Mesothelial cell of epicardium (in vitro differentiated cells): Measurements from ENCODE around the gene TAS1R1. TPM values are rescaled to one million over a fixed set of nuclear protein-coding genes. Genes with fewer than 3 reads are reported as not detected.
"Not testable (repeated sequence)": the region's sequence is repeated elsewhere in the genome, so short reads cannot be mapped to it uniquely, and the experiment has no call there.

Experiments
- DNase-seq, 2 experiments: peaks; one replicate each; pipeline ENCODE4 v3.0.0; 2021; ENCODE audit warnings: low spot score in 2 of 2; ENCODE audit not compliant: unreplicated experiment in 2 of 2
- H3K27ac Mint-ChIP-seq: 2 replicates; pipeline ENCODE4 v1.8.0; 2021; ENCODE audit warnings: mixed read lengths
- H3K27me3 Mint-ChIP-seq: 2 replicates; pipeline ENCODE4 v1.8.0; 2021; ENCODE audit warnings: low read depth, mixed read lengths
- H3K36me3 Mint-ChIP-seq: 2 replicates; pipeline ENCODE4 v1.8.0; 2021; ENCODE audit warnings: mixed read lengths
- H3K4me1 Mint-ChIP-seq: 2 replicates; pipeline ENCODE4 v1.8.0; 2021; ENCODE audit warnings: mixed read lengths
- H3K4me3 Mint-ChIP-seq: 2 replicates; pipeline ENCODE4 v1.8.0; 2021; ENCODE audit warnings: mild to moderate bottlenecking, moderate library complexity, mixed read lengths
- H3K9me3 Mint-ChIP-seq: 2 replicates; pipeline ENCODE4 v1.8.0; 2021; ENCODE audit warnings: mixed read lengths
- CTCF ChIP-seq: fragments of 200-600 bp; sonication (generic); IDR thresholded peaks from one replicate; pipeline ENCODE4 v1.5.0; 2021; ENCODE audit warnings: antibody characterized with exemption; ENCODE audit not compliant: unreplicated experiment
- total RNA-seq: library from RNA; stranded (reverse); gene quantifications from 3 replicates; pipeline ENCODE4 v1.2.1, GENCODE V29; 2021

TAS1R1 gene
- total RNA-seq, 1 donor from 2014 or later, result not detected

DNA sequence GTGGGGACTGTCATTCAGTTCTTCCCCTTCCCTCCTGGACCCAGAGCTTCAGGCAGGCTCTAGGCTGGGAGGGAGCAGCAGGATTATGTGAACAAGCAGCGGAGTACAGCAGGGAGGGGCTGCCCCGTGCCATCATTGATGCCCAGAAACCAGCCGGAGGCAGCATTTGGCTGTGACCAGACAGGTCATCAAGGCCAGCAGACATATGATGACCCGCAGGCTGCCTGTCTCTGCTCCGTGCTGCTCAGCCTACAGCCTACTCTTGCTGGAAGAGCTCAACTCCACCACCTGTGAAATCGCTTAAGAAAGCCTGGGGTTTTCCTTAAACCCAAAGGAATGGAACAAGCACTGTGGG, 42.6 kb downstream of the TAS1R1 start:
- Mint-ChIP-seq H3K9me3 (no peaks in the 10 kb centered on the region), H3K27me3 (no peaks in the 10 kb centered on the region), H3K36me3 (peaks cover 11% of the 10 kb centered on the region), H3K4me1 (peaks cover 32% of the 10 kb centered on the region), H3K27ac (no peak overlapping the region), H3K4me3 (no peak overlapping the region)
- DNase-seq, result no peak
- no peak for TF ChIP-seq CTCF

DNA sequence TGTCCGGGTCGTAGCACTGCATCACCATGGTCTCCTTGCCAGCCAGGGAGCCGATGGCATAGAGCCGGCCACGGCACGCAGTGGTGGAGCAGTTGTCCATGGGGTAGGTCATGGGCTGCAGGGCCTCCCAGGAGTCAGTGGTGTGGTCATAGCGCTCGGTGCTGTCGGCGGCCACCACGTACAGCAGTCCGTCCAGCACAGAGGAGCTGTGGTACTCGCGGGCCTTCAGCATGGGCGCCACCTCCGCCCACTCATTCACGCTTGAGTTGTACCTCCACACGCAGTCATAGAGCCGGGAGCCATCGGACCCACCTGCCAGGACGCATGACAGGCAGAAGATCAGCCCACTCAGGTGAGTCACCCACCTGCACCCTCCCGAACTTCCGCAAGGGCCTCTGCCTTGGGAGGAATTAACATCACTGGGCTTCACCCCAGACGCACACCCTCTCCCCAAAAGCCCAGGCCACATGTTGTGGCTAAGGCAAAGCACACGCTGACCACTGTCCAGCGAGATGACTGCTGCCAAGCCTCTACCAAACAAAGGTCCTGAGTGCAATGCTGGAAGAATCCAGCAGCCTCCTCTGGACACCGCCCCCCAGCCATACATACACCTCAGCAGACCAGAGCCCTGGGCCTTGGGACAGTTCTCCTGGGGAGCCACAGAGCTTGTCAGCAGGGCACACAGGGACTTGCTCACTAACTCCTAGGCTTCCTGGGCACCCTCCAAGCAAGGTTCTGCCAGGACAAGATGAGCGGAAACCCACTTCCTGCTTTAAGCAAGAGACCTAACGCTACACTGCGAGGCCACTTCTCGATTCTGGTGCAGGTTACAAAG, 44.3 kb downstream of the TAS1R1 start:
- Mint-ChIP-seq H3K9me3 (no peaks in the 10 kb centered on the region), H3K27ac (no peak overlapping the region), H3K4me3 (peak overlapping the region; percentile 38), H3K36me3 (peaks cover 6% of the 10 kb centered on the region), H3K27me3 (no peaks in the 10 kb centered on the region), H3K4me1 (peaks cover 45% of the 10 kb centered on the region)
- no peak for TF ChIP-seq CTCF
- DNase-seq, result no peak

DNA sequence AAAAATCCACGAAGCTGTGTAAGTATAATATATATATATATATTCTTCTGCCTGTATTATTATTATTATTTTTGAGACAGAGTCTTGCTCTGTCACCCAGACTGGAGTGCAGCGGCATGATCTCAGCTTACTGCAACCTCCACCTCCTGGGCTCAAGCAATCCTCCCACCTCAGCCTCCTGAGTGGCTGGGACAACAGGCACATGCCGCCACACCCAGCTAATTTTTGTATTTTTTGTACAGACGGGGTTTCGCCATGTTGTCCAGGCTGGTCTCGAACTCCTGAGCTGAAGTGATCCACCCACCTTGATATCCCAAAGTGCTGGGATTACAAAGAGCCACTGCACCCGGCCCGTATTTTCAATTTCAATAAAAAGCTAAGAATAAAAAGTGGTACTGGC, 44.9 kb downstream of the TAS1R1 start:
- DNase-seq, H3K9me3 Mint-ChIP-seq, H3K27ac Mint-ChIP-seq, H3K36me3 Mint-ChIP-seq, H3K27me3 Mint-ChIP-seq: not testable (repeated sequence)
- Mint-ChIP-seq H3K4me3 (peak overlapping the region; percentile 92), H3K4me1 (peaks cover 46% of the 10 kb centered on the region)

DNA sequence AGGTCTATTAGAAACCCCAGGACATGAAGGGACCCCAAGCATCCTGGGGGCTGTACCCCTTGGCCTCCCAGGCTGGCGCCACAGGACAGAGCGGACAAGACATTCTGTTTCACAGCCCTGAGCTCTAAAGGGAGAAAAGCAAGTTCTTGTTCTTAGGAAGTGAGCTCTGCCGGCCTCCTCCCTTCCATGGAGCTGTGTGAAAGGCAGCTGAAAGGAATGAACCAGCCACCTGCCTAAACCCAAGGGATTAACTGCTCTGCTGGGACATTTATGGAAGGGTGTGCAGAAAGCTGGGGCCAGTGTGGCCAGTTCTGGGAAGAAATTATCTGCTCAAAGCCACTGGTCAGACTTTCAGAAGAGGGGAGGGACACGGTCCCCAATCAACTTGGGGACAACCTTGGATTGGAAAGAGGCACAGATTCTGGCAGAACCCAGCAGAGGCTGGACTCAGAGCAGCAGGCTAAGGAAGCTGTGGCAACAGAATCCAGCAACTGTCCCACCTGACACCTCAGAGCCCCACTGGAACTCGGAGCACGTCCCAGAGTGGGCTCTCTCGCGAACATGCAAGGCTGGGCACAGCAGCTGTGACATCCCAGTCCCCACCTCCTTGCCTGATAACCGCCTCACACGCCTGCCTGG, 45.4 kb downstream of the TAS1R1 start:
- no peaks in the 10 kb centered on the region for H3K36me3 Mint-ChIP-seq
- H3K27ac Mint-ChIP-seq, result peak overlapping the region; percentile 94
- H3K4me3 Mint-ChIP-seq, result peak overlapping the region; percentile 92
- no peaks in the 10 kb centered on the region for H3K9me3 Mint-ChIP-seq
- no peak for TF ChIP-seq CTCF
- peaks cover 49% of the 10 kb centered on the region for H3K4me1 Mint-ChIP-seq
- H3K27me3 Mint-ChIP-seq, result no peaks in the 10 kb centered on the region
- no peak for DNase-seq

DNA sequence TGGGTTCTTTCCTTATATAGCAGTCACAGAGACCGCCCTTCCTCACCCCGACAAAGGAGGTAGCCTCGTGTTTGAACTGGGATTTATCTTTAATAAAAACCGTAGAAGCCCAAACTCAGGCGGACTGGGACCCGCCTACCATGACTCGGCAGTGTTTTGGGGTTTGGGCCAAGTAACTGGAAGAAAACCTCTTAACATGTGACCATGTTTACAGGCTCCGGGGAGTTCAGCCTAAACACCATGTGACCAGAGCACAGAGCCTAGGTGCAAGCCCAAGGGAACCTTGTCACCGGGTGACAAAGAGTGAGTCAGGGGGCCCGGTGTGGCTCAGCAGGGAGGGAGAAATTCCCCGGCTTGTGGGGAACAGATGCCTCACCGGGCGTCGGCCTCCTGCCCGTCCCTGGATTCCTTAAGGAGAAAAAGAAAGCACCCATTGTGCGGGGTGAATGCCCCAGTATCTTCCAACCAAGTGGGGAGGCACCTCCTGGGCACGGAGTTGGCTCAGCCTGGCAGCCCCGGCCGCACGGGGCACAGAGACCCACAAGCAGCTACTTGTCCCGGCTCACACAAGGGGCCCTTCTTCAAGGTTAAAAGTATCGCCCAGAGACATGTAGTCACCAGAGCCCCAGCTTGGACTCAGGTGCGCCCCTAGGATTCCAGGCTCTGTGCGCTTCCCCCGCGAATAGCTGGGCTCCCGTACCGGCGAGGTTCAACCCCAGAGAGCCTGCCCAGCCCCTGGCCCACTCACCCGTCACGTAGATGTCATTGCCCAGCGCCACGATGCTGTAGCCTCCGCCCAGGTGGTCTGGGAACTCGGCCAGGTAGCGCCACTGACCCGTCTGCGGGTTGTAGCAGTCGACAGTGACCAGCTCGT, 46.2 kb downstream of the TAS1R1 start:
- DNase-seq, result peak in 1 of 2 experiments; percentile 53
- H3K9me3 Mint-ChIP-seq, result no peaks in the 10 kb centered on the region
- peaks cover 47% of the 10 kb centered on the region for H3K4me1 Mint-ChIP-seq
- no peaks in the 10 kb centered on the region for H3K36me3 Mint-ChIP-seq
- peak overlapping the region; percentile 92 for H3K4me3 Mint-ChIP-seq
- H3K27ac Mint-ChIP-seq, result peak overlapping the region; percentile 94
- H3K27me3 Mint-ChIP-seq, result no peaks in the 10 kb centered on the region
- TF ChIP-seq CTCF, result no peak
